A549 (cell line): ENCODE measurements around the gene GLS. TPM values are rescaled to one million over a fixed set of nuclear protein-coding genes. Genes with fewer than 3 reads are reported as not detected.

Experiments used
- ATAC-seq, 2 experiments: fragments of 200-7000 bp in 1 of 2; fragments of >200 bp in 1 of 2; cut with Nextera tagmentation in 1 of 2; cut with Tn5 transposase in 1 of 2; 3 replicates each; pipeline versions ENCODE4 v1.8.0 to v1.9.1; 2018 to 2020; ENCODE audit warnings: mild to moderate bottlenecking in 1 of 2, moderate library complexity in 1 of 2
- CTCF ChIA-PET: fragments of 300-600 bp; sonication (Branson Sonifier 250); formaldehyde crosslinking; extraction: SDS; loops from one replicate; lab custom pipeline; 2021; ENCODE audit warnings: antibody characterized with exemption, inconsistent platforms; lab: Yijun Ruan, JAX
- POLR2A ChIA-PET: fragments of 350-600 bp; formaldehyde crosslinking; extraction: SDS; loops from one replicate; lab custom pipeline; 2021; ENCODE audit warnings: antibody characterized with exemption, inconsistent platforms; lab: Yijun Ruan, JAX
- DNase-seq, 2 experiments: peaks; one replicate each; pipeline versions ENCODE4 v3.0.0 to v3.0.0-alpha.2; 2011 to 2016; ENCODE audit warnings: low read depth in 1 of 2, low spot score in 1 of 2
- FAIRE-seq: peaks from 2 replicates; lab custom pipeline; 2011; peaks lifted over from hg19 to GRCh38; lab: Jason Lieb, UNC
- H3K27ac ChIP-seq, 2 experiments: fragments of >200 bp; sonication (Bioruptor Twin); formaldehyde crosslinking; 3 replicates each; pipeline ENCODE4 v1.5.1; 2016 to 2017
- H3K4me1 ChIP-seq: fragments of >200 bp; sonication (Bioruptor Twin); formaldehyde crosslinking; 3 replicates; pipeline ENCODE4 v1.6.1; 2016
- H3K4me2 ChIP-seq: fragments of >200 bp; sonication (Bioruptor Twin); formaldehyde crosslinking; 3 replicates; pipeline ENCODE4 v1.6.1; 2016
- H3K4me3 ChIP-seq: fragments of >200 bp; sonication (Bioruptor Twin); formaldehyde crosslinking; 3 replicates; pipeline ENCODE4 v1.5.1; 2016
- H3K9me3 ChIP-seq: fragments of >200 bp; sonication (Bioruptor Twin); formaldehyde crosslinking; 3 replicates; pipeline ENCODE4 v1.6.1; 2016
- CHD2 ChIP-seq: fragments of 150-350 bp; IDR thresholded peaks from 2 replicates; pipeline ENCODE4 v1.6.1; 2014; ENCODE audit warnings: low read length; ENCODE audit not compliant: partially characterized antibody
- EHF ChIP-seq: fragments of 250-450 bp; sonication (Bioruptor Pico); IDR thresholded peaks from 2 replicates; pipeline ENCODE4 v1.5.0; 2020; ENCODE audit warnings: mild to moderate bottlenecking
- EP300 ChIP-seq, 2 experiments: fragments of >200 bp; sonication (Bioruptor Twin); formaldehyde crosslinking; IDR thresholded peaks; 2 replicates in 1 of 2; 3 replicates in 1 of 2; pipeline ENCODE4 v1.6.1; 2016 to 2017
- FOSB ChIP-seq: fragments of 250-450 bp; sonication (Bioruptor Pico); IDR thresholded peaks from 2 replicates; pipeline ENCODE4 v1.5.0; 2020; ENCODE audit warnings: mild to moderate bottlenecking, moderate library complexity
- FOSL2 ChIP-seq, 2 experiments: fragments of 450-650 bp in 1 of 2; fragments of >200 bp in 1 of 2; sonication (Bioruptor Twin) in 1 of 2; formaldehyde crosslinking; IDR thresholded peaks; 2 replicates each; pipeline versions ENCODE4 v1.5.0 to v1.6.1; 2016 to 2020; ENCODE audit warnings: mild to moderate bottlenecking in 1 of 2, moderate library complexity in 1 of 2
- FOXS1 ChIP-seq: fragments of 250-450 bp; sonication (Bioruptor Pico); IDR thresholded peaks from 2 replicates; pipeline ENCODE4 v1.5.0; 2020; ENCODE audit warnings: mild to moderate bottlenecking, moderate library complexity
- HDAC2 ChIP-seq: fragments of 200-600 bp; sonication (generic); IDR thresholded peaks from 2 replicates; pipeline ENCODE4 v1.6.1; 2016
- JUN ChIP-seq, 2 experiments: fragments of >200 bp; sonication (Bioruptor Twin); formaldehyde crosslinking; IDR thresholded peaks; 2 replicates in 1 of 2; 3 replicates in 1 of 2; pipeline ENCODE4 v1.6.1; 2016 to 2017
- NFE2L2 ChIP-seq: fragments of 150-350 bp; conservative IDR thresholded peaks from 2 replicates; pipeline ENCODE4 v1.6.1; 2014; ENCODE audit warnings: low read length
- NPAS2 ChIP-seq: fragments of 250-450 bp; sonication (Bioruptor Pico); IDR thresholded peaks from 2 replicates; pipeline ENCODE4 v1.8.0; 2022; ENCODE audit warnings: mild to moderate bottlenecking, moderate library complexity, borderline replicate concordance
- RARB ChIP-seq: fragments of 250-450 bp; sonication (Bioruptor Pico); IDR thresholded peaks from 2 replicates; pipeline ENCODE4 v1.8.0; 2021; ENCODE audit warnings: mild to moderate bottlenecking, moderate library complexity
- RNF2 ChIP-seq: fragments of 200-600 bp; sonication (generic); IDR thresholded peaks from 2 replicates; pipeline ENCODE4 v1.6.1; 2016; ENCODE audit warnings: low read depth, mild to moderate bottlenecking, antibody characterized with exemption, moderate library complexity, borderline replicate concordance
- SMC3 ChIP-seq: fragments of >200 bp; sonication (Bioruptor Twin); formaldehyde crosslinking; IDR thresholded peaks from 3 replicates; pipeline ENCODE4 v1.6.1; 2018; ENCODE audit warnings: inconsistent platforms
- ZFP36 ChIP-seq: fragments of 450-650 bp; IDR thresholded peaks from 2 replicates; pipeline ENCODE4 v1.6.1; 2014; ENCODE audit warnings: borderline replicate concordance; ENCODE audit not compliant: partially characterized antibody
- ZNF302 ChIP-seq: fragments of 250-450 bp; sonication (Bioruptor Pico); IDR thresholded peaks from 2 replicates; pipeline ENCODE4 v1.9.0; 2021; ENCODE audit warnings: inconsistent platforms, mild to moderate bottlenecking, moderate library complexity
- ZSCAN20 ChIP-seq: fragments of 250-450 bp; sonication (Bioruptor Pico); IDR thresholded peaks from 2 replicates; pipeline ENCODE4 v1.8.0; 2022; ENCODE audit warnings: mild to moderate bottlenecking, moderate library complexity
- WGBS: methylation state at CpG from one replicate; pipeline ENCODE4 v1.1.6; 2017; ENCODE audit errors: missing lambda C conversion rate; 5-methylcytosine and 5-hydroxymethylcytosine counted together
- polyA plus RNA-seq, 4 experiments: library from polyadenylated mRNA; depleted of rRNA in 3 of 4; stranded (reverse); fragments of >200 nt; fragmentation: RNase III in 1 of 4; extraction: RNeasy Plus Mini Kit Qiagen cat#74134 plus additional on column Dnase treatment in 1 of 4; gene quantifications; 2 replicates in 3 of 4; 3 replicates in 1 of 4; pipeline ENCODE4 v1.2.3, GENCODE V29; 2011 to 2017
- TF ChIP-seq, protein P1 (sequence below): fragments of 450-650 bp; IDR thresholded peaks from 2 replicates; pipeline ENCODE4 v1.6.1; 2014; ENCODE audit warnings: antibody characterized with exemption
- TF ChIP-seq, protein P2 (sequence below): IDR thresholded peaks from 2 replicates; pipeline ENCODE4 v1.6.1; 2012
- TF ChIP-seq, protein P3 (sequence below): fragments of 250-450 bp; sonication (Bioruptor Pico); IDR thresholded peaks from 2 replicates; pipeline ENCODE4 v1.5.0; 2021; ENCODE audit warnings: mild to moderate bottlenecking, moderate library complexity, borderline replicate concordance

GLS gene
- polyA plus RNA-seq, 2 of the 4 experiments (the other 2 are of a cell fraction) = 269 to 321 TPM

DNA sequence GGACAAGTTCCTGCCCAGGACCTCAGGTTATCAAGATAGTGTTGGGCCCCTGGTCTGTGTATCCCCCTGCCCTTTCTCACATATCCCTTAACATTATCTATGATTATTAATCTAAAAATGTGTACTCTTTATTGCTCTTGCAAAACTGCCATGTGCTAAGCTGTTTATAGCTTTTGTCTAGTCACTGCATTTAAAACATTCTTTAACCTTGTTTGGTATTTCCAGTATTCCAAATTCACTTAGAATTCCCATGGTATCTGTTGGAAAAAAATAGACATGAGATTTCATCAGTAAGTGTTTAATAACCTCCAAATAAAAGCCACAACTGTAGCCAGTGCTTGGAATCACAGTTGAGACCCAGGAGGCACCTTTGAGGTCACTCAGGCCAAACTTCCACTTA, 16.2 kb upstream of the GLS start:
- CTCF ChIA-PET = interaction anchor here (1.5 to 2.9 kb wide), 2 partner anchors 11 to 14 kb away, joined by 4 to 10 read pairs; no protein-coding TSS in a partner anchor
- Histone ChIP-seq H3K4me2 (peak overlapping the region; percentile 8; the same call in 2 of the 3 replicates), H3K27ac (peak overlapping the region; percentile 33 to 91; a peak in 5 of 6 replicates), H3K9me3 (peaks cover 9% of the 10 kb centered on the region; the same call in 1 of the 3 replicates), H3K4me1 (peaks cover 63% of the 10 kb centered on the region), H3K4me3 (no peak overlapping the region)
- no peak for FAIRE-seq
- DNase-seq = no peak
- POLR2A ChIA-PET = no interaction called here
- no peak for ATAC-seq
- TF ChIP-seq FOSB (CRISPR knock-in tag) (no peak), CHD2 (no peak)
- TF ChIP-seq, protein P1, sequence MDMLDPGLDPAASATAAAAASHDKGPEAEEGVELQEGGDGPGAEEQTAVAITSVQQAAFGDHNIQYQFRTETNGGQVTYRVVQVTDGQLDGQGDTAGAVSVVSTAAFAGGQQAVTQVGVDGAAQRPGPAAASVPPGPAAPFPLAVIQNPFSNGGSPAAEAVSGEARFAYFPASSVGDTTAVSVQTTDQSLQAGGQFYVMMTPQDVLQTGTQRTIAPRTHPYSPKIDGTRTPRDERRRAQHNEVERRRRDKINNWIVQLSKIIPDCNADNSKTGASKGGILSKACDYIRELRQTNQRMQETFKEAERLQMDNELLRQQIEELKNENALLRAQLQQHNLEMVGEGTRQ = no peak

DNA sequence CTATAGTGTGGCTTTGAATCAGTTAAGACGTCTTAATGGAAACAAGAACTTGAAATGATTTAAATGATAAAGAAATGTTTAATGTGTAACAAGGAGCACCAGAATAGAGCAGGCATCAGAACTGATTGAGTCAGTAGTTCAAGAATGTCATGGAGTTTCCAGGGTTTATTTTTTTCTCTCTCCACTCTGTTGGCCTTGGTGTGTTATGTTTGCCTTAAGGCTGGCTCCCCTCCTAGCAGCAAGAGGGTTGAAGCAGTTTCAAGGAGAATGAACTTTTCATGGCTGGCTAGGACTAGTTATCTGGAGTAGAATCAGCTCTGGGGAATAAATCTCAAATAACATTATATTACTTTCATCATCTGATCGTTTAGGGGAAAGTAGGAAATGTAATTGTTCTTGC, 13.4 kb upstream of the GLS start:
- ChIA-PET POLR2A (interaction anchor here (1.4 kb wide), 1 partner anchor 14 kb away, joined by 15 read pairs; the partner anchor contains the start of gene GLS), CTCF (interaction anchor here (1.3 to 2.3 kb wide), 2 partner anchors 13 to 17 kb away, joined by 4 to 11 read pairs; partner anchors contain the start of gene GLS)
- no peak for TF ChIP-seq RARB
- TF ChIP-seq, protein P2, sequence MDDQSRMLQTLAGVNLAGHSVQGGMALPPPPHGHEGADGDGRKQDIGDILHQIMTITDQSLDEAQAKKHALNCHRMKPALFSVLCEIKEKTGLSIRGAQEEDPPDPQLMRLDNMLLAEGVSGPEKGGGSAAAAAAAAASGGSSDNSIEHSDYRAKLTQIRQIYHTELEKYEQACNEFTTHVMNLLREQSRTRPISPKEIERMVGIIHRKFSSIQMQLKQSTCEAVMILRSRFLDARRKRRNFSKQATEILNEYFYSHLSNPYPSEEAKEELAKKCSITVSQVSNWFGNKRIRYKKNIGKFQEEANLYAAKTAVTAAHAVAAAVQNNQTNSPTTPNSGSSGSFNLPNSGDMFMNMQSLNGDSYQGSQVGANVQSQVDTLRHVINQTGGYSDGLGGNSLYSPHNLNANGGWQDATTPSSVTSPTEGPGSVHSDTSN = no peak
- no peak for TF ChIP-seq JUN (IDR thresholded peaks at IDR 0.05)
- no peak for TF ChIP-seq EP300 (IDR thresholded peaks at IDR 0.05)
- TF ChIP-seq NPAS2 = no peak
- no peak for TF ChIP-seq FOSL2 (IDR thresholded peaks at IDR 0.05)
- TF ChIP-seq FOSL2 (CRISPR knock-in tag; IDR thresholded peaks at IDR 0.05) = no peak
- TF ChIP-seq ZNF302 (CRISPR knock-in tag) = no peak
- TF ChIP-seq SMC3 = no peak
- TF ChIP-seq NFE2L2 = no peak
- TF ChIP-seq FOXS1 = no peak
- TF ChIP-seq HDAC2 = no peak
- TF ChIP-seq ZFP36 = no peak
- TF ChIP-seq ZSCAN20 (CRISPR knock-in tag) = no peak
- no peak for TF ChIP-seq EHF
- ATAC-seq (peak; percentile 31 to 80; a peak in 3 of 6 replicates), FAIRE-seq (no peak), DNase-seq (no peak)
- 8% methylated on average over 2 of the region's 2 CpGs for WGBS
- H3K9me3 ChIP-seq = peaks cover 9% of the 10 kb centered on the region; the same call in 1 of the 3 replicates
- no peak overlapping the region for H3K4me3 ChIP-seq
- peaks cover 42% of the 10 kb centered on the region for H3K4me1 ChIP-seq
- peak overlapping the region; percentile 56 for H3K4me2 ChIP-seq
- H3K27ac ChIP-seq = peak overlapping the region; percentile 54 to 91; a peak in 4 of 6 replicates

DNA sequence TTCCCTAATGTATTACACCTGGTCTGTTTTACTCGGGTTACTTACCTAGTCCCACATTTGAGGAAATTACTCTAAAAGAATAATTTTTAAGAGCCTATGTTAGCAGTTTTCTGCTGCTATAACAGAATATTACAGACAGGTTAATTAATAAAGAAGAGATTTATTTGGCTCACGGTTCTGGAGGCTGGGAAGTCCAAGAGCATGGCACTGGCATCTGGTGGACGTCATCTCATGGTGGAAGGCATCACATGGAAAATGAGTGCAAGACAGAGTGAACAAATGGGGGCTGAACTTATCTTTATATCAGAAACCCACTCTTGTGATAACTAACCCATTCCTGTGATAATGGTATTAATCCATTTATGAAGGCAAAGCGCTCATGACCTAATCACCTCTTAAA, 12.8 kb upstream of the GLS start:
- peak overlapping the region; percentile 54 to 91; a peak in 4 of 6 replicates for H3K27ac ChIP-seq
- FAIRE-seq = no peak

More for the DNA sequence above, 12.8 kb upstream of the GLS start:
- TF ChIP-seq RNF2 = no peak
- TF ChIP-seq, protein P3, sequence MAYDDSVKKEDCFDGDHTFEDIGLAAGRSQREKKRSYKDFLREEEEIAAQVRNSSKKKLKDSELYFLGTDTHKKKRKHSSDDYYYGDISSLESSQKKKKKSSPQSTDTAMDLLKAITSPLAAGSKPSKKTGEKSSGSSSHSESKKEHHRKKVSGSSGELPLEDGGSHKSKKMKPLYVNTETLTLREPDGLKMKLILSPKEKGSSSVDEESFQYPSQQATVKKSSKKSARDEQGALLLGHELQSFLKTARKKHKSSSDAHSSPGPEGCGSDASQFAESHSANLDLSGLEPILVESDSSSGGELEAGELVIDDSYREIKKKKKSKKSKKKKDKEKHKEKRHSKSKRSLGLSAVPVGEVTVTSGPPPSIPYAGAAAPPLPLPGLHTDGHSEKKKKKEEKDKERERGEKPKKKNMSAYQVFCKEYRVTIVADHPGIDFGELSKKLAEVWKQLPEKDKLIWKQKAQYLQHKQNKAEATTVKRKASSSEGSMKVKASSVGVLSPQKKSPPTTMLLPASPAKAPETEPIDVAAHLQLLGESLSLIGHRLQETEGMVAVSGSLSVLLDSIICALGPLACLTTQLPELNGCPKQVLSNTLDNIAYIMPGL (CRISPR knock-in tag) = no peak
- WGBS = 88% methylated on average over 4 of the region's 4 CpGs
- ATAC-seq (no peak), DNase-seq (no peak)
- POLR2A ChIA-PET = interaction anchor here (1.4 kb wide), 1 partner anchor 13 kb away, joined by 15 read pairs; the partner anchor contains the start of gene GLS
- H3K4me3 ChIP-seq = no peak overlapping the region
- H3K9me3 ChIP-seq = peaks cover 9% of the 10 kb centered on the region; the same call in 1 of the 3 replicates
- peaks cover 40% of the 10 kb centered on the region for H3K4me1 ChIP-seq
- peak overlapping the region; percentile 56; the same call in 1 of the 3 replicates for H3K4me2 ChIP-seq
- CTCF ChIA-PET = interaction anchor here (0.8 to 2.3 kb wide), 3 partner anchors 18 to 805 kb away, joined by 3 to 11 read pairs (median 6); partner anchors contain the start of gene MSTN
